ENCODE measurements around the gene ENTREP3.
"Not testable (repeated sequence)": the region's sequence is repeated elsewhere in the genome, so short reads cannot be mapped to it uniquely, and the experiment has no call there.

The ENTREP3 gene

GRCh38 chr1:155223047-155223446, 32.2 kb downstream of the ENTREP3 start:
- no peak for DNase-seq (ENCODE audit: low read depth)

GRCh38 chr1:155220211-155220965, 34.9 kb downstream of the ENTREP3 start:
- DNase-seq (ENCODE audit: low read depth): not testable (repeated sequence)

- no peak for DNase-seq (ENCODE audit: low read depth)
These were observed 35.7 kb downstream of the ENTREP3 start for GRCh38 chr1:155219592-155220031.

GRCh38 chr1:155218854-155219591, 36.3 kb downstream of the ENTREP3 start:
- DNase-seq (ENCODE audit: low read depth): no peak

- not testable (repeated sequence) for DNase-seq (ENCODE audit: low read depth)
These were observed 40.6 kb downstream of the ENTREP3 start for GRCh38 chr1:155214702-155215101.

- DNase-seq (ENCODE audit: low read depth): not testable (repeated sequence)
These were observed 43.2 kb downstream of the ENTREP3 start for GRCh38 chr1:155212051-155212440.

GRCh38 chr1:155211381-155212050, 43.8 kb downstream of the ENTREP3 start:
- not testable (repeated sequence) for DNase-seq (ENCODE audit: low read depth)

GRCh38 chr1:155210314-155211104, 44.8 kb downstream of the ENTREP3 start:
- DNase-seq (ENCODE audit: low read depth): no peak

GRCh38 chr1:155209312-155209721, 46.0 kb downstream of the ENTREP3 start:
- DNase-seq (ENCODE audit: low read depth): no peak

GRCh38 chr1:155208541-155209311, 46.6 kb downstream of the ENTREP3 start, which contains the start of gene MTX1:
TSS of gene MTX1 (plus strand) at chr1:155208695. CDS start at chr1:155208805, 110 bp downstream.
- no peak for DNase-seq (ENCODE audit: low read depth)

- DNase-seq (ENCODE audit: low read depth): no peak
These were observed 47.3 kb downstream of the ENTREP3 start, which contains the start of gene THBS3 for GRCh38 chr1:155207806-155208540. TSS of gene THBS3 (minus strand) at chr1:155207897. CDS start at chr1:155207876, 21 bp downstream.

GRCh38 chr1:155206891-155207805, 48.1 kb downstream of the ENTREP3 start:
- DNase-seq (ENCODE audit: low read depth): no peak

- no peak for DNase-seq (ENCODE audit: low read depth)
These were observed 49.2 kb downstream of the ENTREP3 start for GRCh38 chr1:155205969-155206593.

- DNase-seq (ENCODE audit: low read depth): no peak
These were observed 50.2 kb downstream of the ENTREP3 start for GRCh38 chr1:155205035-155205434.

- no peak for DNase-seq (ENCODE audit: low read depth)
These were observed 52.4 kb downstream of the ENTREP3 start for GRCh38 chr1:155202731-155203515.

- no peak for DNase-seq (ENCODE audit: low read depth)
These were observed 53.1 kb downstream of the ENTREP3 start for GRCh38 chr1:155202198-155202597.

GRCh38 chr1:155200920-155201319, 54.4 kb downstream of the ENTREP3 start:
- DNase-seq (ENCODE audit: low read depth): no peak

GRCh38 chr1:155199792-155200191, 55.5 kb downstream of the ENTREP3 start:
- DNase-seq (ENCODE audit: low read depth): no peak
